ENCODE measurements around the gene RTF2.

RTF2 gene

GRCh38 chr20:56439771-56440291 lies 28.6 kb upstream of the RTF2 start:
- DNase-seq (ENCODE audit: low read depth): no peak

GRCh38 chr20:56440346-56441007 lies 27.9 kb upstream of the RTF2 start:
- peak; percentile 41 for DNase-seq (ENCODE audit: low read depth)

- DNase-seq (ENCODE audit: low read depth): no peak
Measured at GRCh38 chr20:56442389-56443365, 25.8 kb upstream of the RTF2 start.

GRCh38 chr20:56443654-56444540 lies 24.5 kb upstream of the RTF2 start:
- no peak for DNase-seq (ENCODE audit: low read depth)

- DNase-seq (ENCODE audit: low read depth): no peak
Measured at GRCh38 chr20:56445130-56445529, 23.3 kb upstream of the RTF2 start.

GRCh38 chr20:56445540-56445939 lies 22.9 kb upstream of the RTF2 start:
- DNase-seq (ENCODE audit: low read depth): no peak

GRCh38 chr20:56447227-56447626 lies 21.2 kb upstream of the RTF2 start:
- DNase-seq (ENCODE audit: low read depth): no peak

- no peak for DNase-seq (ENCODE audit: low read depth)
Measured at GRCh38 chr20:56449459-56449858, 19.0 kb upstream of the RTF2 start.

GRCh38 chr20:56451056-56451765 lies 17.2 kb upstream of the RTF2 start:
- no peak for DNase-seq (ENCODE audit: low read depth)

- DNase-seq (ENCODE audit: low read depth): no peak
Measured at GRCh38 chr20:56453352-56453751, 15.1 kb upstream of the RTF2 start.

- no peak for DNase-seq (ENCODE audit: low read depth)
Measured at GRCh38 chr20:56454754-56455153, 13.7 kb upstream of the RTF2 start.

GRCh38 chr20:56458206-56458821 lies 10.1 kb upstream of the RTF2 start:
- DNase-seq (ENCODE audit: low read depth): no peak

- DNase-seq (ENCODE audit: low read depth): no peak
Measured at GRCh38 chr20:56460459-56460858, 8.0 kb upstream of the RTF2 start.

GRCh38 chr20:56461576-56461975 lies 6.9 kb upstream of the RTF2 start:
- no peak for DNase-seq (ENCODE audit: low read depth)

GRCh38 chr20:56463428-56463827 lies 5.0 kb upstream of the RTF2 start:
- DNase-seq (ENCODE audit: low read depth): no peak

- DNase-seq (ENCODE audit: low read depth): no peak
Measured at GRCh38 chr20:56465997-56466396, 2.4 kb upstream of the RTF2 start.

- DNase-seq (ENCODE audit: low read depth): no peak
Measured at GRCh38 chr20:56467968-56468315, 485 bp upstream of the RTF2 start.

- DNase-seq (ENCODE audit: low read depth): no peak
Measured at GRCh38 chr20:56469077-56469449, 636 bp downstream of the RTF2 start.

- DNase-seq (ENCODE audit: low read depth): no peak
Measured at GRCh38 chr20:56483970-56484369, 15.5 kb downstream of the RTF2 start.

GRCh38 chr20:56487216-56487615 lies 18.8 kb downstream of the RTF2 start:
- no peak for DNase-seq (ENCODE audit: low read depth)

GRCh38 chr20:56488566-56488965 lies 20.1 kb downstream of the RTF2 start:
- no peak for DNase-seq (ENCODE audit: low read depth)

All from stimulated activated CD4-positive, alpha-beta T cell treated with anti-CD3 and anti-CD28 coated beads, Interleukin-2, amount 100 ng/mL, for 4 hours (primary cell).